HG03565 (cell line): ENCODE results near the gene EEF2K.
"Not testable (repeated sequence)": the region's sequence is repeated elsewhere in the genome, so short reads cannot be mapped to it uniquely, and the experiment has no call there.

Experiments
- ATAC-seq: cut with Tn5 transposase; IDR thresholded peaks from one replicate; pipeline ENCODE4 v1.9.1; 2021; ENCODE audit warnings: mild to moderate bottlenecking, moderate library complexity; ENCODE audit not compliant: unreplicated experiment

Gene EEF2K

GRCh38 chr16:22206013-22206841 is at the start of gene EEF2K:
Gene EEF2K, plus strand, starts transcription at chr16:22206278. Its CDS starts 19,452 bp downstream, at chr16:22225730.
- ATAC-seq = peak; percentile 69

GRCh38 chr16:22161401-22161800 is 44.7 kb upstream of the EEF2K start:
- no peak for ATAC-seq

DNA sequence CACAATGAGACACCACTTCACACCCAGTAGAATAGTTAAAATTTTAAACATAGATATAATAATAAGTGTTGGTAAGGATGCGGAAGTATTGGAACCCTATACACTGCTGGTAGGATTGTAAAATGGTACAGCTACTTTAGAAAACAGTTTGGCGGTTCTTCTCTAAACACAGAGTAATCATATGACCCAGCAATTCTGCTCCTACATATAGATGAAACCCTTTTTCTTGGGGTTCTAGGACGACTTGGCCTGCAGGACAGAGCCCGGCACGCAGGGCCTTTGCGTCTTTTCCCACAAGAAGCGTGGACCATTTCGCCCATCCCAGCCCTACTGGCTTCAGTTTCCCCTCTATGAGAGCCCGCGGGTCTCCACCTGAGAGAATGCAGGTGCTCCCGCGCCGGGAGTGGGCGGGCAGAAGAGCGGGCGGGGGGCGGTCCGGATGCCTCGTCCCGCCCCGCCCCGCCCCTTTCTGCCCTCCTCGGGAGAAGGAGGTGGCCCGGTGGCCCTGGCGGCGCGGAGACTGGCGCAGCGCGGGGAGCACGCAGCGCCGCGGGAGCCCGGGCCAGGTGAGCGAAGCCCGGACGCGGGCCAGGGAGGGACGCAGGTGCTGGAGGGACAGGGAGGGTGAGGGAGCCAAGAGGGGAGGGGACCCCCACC is 44.0 kb upstream of the EEF2K start, which contains the start of gene SDR42E2:
Gene SDR42E2, plus strand, starts transcription at position 508 of the 657 bp plus-strand sequence. CDS start 3,077 bp downstream, outside the sequence.
- ATAC-seq = no peak

DNA sequence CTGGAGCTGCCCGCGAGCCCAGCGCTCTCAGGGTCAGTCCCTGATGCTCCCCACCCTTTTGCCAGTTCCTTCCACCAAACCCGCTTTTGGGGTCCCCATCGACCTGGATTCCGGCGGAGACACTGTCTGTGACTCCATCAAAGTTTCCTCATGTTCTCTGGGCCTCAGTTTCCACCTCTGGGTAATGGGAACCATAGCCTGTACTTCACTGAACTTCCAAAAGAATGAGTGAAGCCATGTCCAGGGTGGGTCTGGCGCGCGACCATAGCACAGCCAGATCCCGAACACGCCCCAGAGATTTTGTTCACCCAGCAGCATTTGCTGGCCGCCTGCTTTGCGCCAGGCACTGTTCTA is 43.4 kb upstream of the EEF2K start:
- no peak for ATAC-seq

- no peak for ATAC-seq
Measured at GRCh38 chr16:22163806-22164205, 42.3 kb upstream of the EEF2K start.

- ATAC-seq = no peak
Measured at GRCh38 chr16:22164482-22164881, 41.6 kb upstream of the EEF2K start.

DNA sequence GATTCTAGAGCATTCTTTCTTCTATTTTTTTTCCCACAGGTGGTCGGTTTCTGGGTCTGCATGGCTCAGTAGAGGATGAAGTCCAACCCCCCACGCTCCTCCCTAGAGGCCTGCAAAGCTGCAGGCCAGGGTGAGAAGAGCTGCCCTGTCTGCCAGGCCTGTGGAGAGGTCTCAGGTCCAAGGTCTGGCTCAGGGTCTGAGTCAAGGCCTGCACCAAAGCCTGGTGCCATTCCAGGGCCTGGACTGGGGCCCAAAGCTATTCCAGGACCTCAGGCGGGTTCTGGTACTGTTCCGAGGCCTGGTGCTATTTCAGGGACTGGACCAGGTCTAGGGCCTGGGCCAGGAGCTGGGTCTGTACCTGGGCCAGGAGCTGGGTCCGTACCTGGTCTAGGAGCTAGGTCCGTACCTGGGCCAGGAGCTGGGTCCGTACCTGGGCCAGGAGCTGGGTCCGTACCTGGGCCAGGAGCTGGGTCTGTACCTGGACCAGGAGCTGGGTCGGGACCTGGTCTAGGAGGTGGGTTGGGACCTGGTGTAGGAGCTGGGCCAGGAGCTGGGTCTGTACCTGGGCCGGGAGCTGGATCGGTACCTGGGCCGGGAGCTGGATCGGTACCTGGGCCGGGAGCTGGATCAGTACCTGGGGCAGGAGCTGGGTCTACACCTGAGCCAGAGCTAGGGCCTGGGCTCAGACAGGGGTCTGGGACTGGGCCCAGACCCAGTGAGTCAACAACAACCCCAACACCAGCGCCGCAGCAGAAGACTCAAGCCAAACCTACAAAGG is 40.4 kb upstream of the EEF2K start:
- ATAC-seq = no peak

GRCh38 chr16:22171953-22172352 is 34.1 kb upstream of the EEF2K start:
- ATAC-seq = no peak

- ATAC-seq = not testable (repeated sequence)
Measured at GRCh38 chr16:22172642-22173041, 33.4 kb upstream of the EEF2K start.

DNA sequence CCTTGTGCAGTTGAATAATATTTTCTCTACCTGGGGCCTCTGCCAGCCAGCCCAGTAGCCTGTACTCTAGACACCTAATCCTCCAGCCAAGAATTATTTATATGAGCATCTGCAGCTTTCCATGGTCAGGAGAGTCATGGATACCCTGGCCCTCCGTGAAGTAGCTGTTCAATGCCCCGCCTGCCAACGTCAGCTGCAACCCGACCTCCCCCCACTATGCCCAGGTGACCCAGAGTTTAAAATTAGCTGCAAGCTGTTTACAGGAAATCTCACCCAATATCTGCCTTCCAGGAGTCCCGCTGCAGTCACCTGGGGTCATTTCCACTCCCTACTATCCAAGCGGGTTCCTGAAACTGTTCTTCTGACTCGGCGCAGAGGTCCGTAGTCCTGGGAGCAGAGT is 31.4 kb upstream of the EEF2K start:
- ATAC-seq = no peak

DNA sequence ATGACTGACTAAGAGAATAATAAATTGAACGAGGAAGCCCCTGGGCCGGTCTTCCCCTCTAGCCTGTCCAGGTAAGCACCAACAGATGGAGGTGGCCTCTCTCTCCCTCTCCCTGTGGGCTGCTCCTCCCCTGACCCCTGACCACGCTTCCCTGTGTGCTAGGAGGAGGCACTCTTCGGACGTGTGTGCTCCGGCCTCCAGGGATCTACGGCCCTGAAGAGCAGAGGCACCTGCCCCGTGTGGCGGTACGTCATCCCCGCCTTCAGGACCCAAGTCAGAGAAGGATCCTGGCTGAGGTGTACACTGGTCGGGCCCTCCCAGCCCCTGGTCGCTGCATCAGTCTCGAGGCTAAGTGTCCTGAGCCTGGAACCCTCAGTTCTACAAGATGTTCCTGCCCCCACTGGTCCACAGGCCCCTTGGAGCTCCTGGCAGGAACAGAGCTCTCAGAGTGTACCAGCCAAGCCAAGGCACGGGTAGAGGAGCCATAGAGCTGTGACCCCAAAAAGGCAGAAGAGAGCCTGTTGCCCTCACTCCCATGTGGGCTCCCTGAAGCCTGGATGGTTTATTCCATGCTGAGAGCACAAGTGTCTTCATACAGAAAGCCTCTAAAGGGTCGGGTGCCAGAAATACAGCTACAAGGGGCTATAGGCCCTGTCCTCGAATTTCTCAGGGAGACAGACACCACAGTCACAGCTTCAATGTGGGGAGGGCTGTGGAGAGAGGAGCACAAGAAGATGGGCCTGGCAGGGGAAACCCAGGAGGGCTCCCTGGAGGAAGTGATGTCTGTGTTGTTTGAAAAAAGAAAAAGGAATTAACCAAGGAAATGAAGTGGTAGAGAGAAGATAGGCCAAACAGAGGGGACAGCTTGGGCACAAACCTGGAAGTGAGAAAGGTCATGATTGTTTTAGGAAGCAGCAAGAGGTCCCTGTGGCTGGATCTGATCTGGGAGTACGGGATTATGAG is 27.8 kb upstream of the EEF2K start:
- no peak for ATAC-seq

DNA sequence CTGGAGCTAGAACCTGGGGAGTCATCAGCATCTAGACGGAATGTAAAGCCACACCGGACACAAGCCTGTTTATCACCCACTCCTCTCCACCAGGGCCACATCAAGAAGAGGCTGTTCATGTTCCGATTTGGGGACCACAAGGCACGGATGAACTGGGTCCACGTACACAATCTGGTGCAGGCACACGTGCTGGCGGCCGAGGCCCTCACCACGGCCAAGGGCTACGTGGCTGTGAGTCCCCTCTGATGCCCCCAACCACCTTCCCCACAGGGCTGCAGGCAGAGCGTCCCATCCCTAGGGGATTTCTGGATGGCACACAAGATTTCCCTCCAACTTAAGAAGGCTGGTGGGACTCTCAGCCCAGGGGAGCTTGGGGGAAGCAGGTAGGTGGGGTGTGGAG is 24.7 kb upstream of the EEF2K start:
- no peak for ATAC-seq

- ATAC-seq = no peak
Measured at GRCh38 chr16:22181843-22182242, 24.2 kb upstream of the EEF2K start.

DNA sequence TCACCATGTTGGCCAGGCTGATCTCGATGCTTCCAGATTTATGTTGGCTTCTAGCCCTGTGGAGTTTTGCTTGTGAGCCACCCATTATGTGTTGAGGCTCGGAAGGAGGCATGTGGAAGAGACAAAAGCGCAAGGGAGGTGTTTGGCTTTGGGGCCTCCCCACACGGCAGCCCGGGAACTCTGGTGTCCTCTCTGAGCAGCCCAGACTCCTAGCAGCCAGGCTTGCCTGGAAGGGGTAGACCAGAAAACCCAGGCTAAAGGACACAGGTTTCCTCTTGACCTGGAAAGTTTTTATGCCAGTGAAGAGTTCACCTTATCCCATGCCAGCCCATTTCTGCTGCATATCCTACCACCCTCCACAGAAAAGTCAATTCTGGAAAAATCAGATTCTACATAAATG is 22.7 kb upstream of the EEF2K start:
- ATAC-seq = no peak

- ATAC-seq = no peak
Measured at GRCh38 chr16:22183901-22184614, 22.0 kb upstream of the EEF2K start.

GRCh38 chr16:22184615-22184968 is 21.5 kb upstream of the EEF2K start:
- no peak for ATAC-seq

- no peak for ATAC-seq
Measured at GRCh38 chr16:22186517-22186916, 19.6 kb upstream of the EEF2K start.

- ATAC-seq = no peak
Measured at GRCh38 chr16:22188267-22188594, 17.8 kb upstream of the EEF2K start.

- ATAC-seq = no peak
Measured at GRCh38 chr16:22188595-22189442, 17.3 kb upstream of the EEF2K start.
